GM18909 (cell line): ENCODE results near the gene OR4F6.

Experiments used
- ATAC-seq: cut with Tn5 transposase; IDR thresholded peaks from one replicate; pipeline ENCODE4 v1.9.1; 2021; ENCODE audit warnings: mild to moderate bottlenecking; ENCODE audit not compliant: unreplicated experiment, poor library complexity

The OR4F6 gene

DNA sequence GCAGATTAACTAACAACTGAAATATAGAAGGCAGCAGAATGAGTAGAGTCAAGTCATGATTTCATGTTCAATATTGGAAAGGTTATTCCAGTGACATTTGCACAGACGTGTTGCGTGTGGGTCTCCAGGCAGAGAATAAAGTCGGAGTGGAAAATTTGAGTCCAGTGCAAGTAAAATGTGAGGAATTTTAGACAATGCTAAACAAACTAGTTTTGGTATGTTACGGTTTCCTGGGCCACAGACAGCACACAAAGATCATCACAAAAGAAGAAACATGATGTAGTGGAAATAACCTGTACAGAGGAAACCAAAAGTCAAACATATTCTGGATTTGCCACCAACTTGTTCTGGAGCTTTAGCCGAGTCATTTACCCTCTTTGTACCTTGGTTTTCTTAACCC, 367 bp downstream of the OR4F6 start:
- no peak for ATAC-seq

DNA sequence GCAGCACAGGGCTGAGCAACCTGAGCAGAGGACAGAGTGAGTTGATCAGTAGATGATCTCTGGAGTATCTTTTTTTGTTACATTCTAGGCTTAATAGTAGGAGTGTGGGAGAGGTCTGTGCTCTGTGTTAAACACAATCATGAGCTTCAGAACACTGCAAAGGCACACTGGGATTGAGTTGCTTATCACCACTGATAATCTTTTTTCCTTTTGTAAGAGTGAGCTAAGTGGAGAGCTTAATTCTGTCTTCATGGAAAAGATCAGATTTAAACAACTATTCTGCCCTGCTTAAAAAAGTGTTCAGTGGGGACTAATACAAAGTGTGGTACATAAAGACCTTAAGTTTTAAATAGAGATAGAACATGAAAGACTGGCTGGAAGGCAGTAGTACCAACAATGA, 1.1 kb downstream of the OR4F6 start:
- ATAC-seq = no peak

DNA sequence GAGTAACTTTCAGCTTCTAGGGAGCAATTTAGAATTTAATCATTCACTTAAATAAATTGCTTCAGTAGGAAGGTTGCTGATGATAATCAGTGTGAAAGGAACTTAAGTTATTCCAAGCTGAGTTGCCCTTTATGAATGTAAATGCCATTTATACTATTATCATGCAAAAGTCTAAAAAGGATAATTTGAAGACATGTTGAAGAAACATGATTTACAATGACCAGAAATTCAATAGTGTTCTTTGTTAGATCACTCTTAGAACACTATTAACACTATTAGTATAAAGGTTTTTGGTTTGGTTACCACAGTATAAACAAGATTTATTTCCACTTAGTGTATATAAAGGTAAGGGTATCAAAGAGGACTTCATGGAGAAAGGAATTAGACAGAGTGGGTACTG, 1.6 kb downstream of the OR4F6 start:
- ATAC-seq = no peak

DNA sequence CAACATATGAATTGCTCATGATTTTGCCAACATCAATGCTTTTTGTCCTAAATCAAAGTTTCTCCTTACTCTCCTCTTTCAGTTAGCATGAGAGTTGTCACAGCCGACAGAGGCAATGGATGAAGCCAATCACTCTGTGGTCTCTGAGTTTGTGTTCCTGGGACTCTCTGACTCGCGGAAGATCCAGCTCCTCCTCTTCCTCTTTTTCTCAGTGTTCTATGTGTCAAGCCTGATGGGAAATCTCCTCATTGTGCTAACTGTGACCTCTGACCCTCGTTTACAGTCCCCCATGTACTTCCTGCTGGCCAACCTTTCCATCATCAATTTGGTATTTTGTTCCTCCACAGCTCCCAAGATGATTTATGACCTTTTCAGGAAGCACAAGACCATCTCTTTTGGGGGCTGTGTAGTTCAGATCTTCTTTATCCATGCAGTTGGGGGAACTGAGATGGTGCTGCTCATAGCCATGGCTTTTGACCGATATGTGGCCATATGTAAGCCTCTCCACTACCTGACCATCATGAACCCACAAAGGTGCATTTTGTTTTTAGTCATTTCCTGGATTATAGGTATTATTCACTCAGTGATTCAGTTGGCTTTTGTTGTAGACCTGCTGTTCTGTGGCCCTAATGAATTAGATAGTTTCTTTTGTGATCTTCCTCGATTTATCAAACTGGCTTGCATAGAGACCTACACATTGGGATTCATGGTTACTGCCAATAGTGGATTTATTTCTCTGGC, 2.5 kb downstream of the OR4F6 start:
- ATAC-seq = no peak

DNA sequence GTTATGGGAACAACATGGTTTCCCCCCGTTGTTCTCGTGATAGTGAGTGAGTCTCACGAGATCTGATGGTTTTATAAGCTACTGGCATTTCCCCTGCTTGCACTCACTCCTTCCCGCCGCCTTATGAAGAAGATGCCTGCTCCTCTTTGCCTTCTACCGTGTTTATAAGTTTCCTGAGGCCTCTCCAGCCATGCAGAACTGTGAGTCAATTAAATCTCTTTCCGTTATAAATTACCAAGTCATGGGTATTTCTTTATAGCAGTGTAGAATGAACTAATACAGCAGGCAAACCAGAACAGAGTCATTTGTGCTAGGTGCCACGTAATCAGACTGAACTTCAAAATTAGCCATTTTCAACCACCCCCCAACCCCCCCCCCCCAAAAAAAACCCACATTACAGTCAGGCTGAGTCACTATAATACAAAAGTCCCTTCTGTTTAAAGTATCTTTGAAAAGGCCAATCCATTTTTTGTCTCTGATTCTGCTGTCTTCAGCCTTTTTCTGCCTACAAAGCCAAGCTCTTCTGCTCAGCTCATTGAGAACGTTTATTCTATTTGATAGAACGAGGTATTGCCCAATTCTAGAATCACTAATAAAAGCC, 4.1 kb downstream of the OR4F6 start:
- ATAC-seq = no peak

DNA sequence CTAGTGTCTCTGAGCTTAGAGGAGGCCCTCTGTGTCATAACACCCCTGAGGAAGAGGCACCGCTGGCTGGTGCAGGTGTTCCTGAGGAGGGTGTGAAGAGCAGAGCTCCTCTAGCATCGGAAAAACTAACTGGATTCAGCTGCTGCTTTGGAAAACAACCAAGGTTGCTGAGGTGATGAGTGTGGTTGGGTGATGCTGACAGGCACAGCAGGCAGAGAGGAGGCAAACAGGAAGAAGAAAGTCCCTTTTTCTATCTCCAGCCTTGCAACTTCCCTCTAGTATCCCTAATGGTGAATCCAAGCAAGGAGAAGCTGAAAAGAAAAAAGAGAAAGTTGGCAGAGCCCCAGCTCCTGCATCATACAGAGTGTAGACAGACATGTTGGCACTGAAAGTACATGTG, 4.9 kb downstream of the OR4F6 start:
- ATAC-seq = no peak

DNA sequence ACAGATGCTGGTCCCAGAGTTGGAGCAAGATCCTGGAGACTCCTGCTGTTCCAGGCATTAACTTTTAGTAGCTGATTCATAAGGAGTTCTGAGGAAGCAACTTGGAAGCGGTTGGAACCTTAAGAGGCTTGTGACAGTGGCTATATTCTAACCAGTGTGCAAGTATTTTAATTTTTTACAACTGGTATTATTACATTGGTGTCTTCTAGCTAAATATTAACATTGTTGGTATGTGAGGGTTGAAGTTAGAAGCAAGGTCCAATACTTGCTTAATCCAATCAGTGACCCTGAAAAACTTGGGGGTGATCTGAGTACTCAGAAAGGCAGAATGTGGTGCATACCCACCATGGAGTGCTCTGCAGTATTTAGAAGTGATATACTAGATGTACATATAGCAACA, 7.1 kb downstream of the OR4F6 start:
- no peak for ATAC-seq

DNA sequence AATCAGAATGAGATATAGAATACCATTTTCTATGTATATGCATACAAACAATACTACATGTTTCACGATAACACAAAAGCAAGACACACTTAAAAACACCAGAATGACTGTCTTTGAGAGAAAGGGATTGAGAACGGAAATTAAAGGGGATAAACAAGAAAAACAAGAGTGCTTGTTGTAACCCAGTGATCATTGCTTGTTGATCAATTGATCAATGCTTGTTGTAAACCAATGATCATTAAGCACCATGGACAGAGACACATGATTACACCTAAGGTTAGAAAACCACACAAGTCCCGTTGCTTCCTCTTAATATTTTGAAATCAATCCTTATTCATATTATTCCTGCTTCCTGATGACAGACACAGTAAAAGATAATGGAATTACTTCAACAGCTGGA, 7.6 kb downstream of the OR4F6 start:
- ATAC-seq = no peak

DNA sequence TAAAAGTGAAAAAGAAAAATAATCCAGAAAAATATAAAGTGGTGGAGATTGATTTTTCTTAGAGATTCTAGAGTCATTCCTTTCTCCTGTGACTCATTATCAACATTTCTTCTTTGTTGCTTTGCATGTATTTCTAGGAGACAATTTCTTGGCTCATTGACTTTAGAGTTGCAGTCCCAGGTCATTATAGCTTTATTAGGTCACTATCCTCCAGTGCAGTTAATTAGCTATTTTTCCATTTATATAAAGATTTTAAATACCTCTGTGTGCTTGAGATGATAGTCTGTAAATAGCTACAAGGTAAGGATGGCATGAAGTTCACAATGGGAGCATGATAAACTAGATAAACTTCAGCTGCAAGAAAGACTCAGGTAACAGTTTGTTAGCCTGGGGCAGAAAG, 8.6 kb downstream of the OR4F6 start, which contains the start of gene OR4F15:
Gene OR4F15 (plus strand): TSS at position 301 of the 400 bp plus-strand sequence. CDS start 5,985 bp downstream, outside the sequence.
- no peak for ATAC-seq

DNA sequence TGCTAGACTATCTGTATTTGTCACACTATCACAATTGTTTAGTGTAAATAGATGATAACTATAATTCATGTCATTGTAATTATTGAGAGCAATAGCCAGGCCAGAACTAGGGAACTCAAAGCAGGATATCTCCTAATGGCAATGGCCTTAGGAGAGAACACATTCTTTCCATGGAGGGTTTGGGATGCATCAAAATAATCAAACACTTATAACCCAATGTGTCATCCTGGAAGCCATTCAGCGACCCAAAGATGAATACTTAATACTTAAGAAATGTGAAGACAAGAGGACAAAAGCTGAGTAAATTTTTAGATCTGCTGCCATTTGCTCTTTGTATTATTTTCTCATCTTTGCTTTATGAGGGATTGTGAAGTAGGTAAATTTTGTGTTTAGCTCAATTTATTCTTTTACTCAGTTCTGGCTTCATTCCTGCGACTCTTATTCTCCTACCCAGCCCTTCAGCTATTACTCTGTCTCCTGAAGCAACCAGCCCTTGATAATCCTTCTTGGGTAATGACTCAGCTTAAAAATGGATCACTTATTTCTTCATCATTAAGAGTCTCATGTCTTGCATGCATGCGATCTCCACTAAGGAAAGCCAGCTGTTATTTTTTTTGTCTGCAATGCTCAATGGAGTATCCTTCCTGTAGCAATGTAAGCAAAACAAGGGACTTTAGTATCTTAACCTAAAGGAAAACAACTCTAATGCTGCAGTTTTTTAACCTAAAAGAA, 10.7 kb downstream of the OR4F6 start:
- ATAC-seq = no peak

DNA sequence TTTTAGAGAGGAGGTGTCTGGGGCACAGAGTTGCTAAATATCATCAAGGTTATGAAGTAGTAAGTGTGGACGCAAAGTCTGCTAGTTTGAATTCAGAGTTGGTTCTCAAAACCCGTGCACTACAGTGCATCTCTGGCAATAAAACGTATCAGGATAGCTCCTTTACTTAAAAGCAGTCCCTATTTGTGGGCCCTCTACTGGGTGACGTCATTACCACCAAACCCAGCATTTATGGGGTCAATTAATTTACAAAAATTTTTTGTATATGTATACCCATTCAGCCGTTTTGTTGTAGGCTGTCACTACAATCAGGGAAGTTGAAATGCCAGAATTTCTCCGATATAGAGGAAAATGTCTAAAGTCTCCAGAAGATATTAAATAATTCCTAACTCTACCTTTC, 17.5 kb downstream of the OR4F6 start:
- no peak for ATAC-seq

DNA sequence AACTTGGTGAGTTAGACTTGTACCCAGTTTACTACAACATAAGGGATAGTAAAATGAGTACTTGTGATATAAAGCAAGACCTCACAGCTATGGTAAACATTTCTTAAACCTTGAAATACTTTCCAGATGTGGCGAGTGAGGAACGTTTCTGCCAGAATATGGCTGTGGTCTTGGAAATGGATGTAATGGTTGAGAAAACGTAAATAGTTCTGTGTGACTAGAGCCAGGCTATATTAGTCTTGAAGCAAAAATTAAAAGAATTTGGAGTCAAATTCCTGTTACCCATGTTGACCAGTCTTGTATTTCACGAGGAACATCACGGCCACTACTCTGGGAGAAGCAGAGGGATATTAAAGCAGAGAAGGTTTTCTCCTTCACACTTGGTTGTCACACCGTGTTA, 23.9 kb downstream of the OR4F6 start:
- ATAC-seq = no peak

DNA sequence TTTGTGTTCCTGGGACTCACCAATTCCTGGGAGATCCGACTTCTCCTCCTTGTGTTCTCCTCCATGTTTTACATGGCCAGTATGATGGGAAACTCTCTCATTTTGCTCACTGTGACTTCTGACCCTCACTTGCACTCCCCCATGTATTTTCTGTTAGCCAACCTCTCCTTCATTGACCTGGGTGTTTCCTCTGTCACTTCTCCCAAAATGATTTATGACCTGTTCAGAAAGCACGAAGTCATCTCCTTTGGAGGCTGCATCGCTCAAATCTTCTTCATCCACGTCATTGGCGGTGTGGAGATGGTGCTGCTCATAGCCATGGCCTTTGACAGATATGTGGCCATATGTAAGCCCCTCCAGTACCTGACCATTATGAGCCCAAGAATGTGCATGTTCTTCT, 25.5 kb downstream of the OR4F6 start:
- ATAC-seq = no peak

DNA sequence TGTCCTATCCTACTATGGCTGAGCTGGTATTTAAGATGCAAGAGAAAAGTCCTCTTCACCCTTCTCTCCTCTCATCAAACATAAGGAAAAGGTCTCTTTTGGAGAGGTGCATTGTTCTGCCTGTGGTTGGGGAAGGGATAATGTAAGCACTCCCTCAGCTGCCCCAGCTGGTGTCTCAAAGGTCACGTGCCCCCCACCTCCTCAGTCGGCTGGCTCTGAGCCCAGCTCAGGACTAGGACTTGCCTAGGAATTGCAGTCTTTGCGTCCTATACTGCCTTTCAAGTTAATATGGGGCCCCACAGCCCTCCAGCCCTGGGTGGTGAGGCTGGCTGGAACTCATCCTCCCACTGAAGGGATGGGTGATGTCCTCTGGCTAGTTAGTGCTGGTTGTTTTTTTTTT, 38.3 kb downstream of the OR4F6 start:
- ATAC-seq = no peak

DNA sequence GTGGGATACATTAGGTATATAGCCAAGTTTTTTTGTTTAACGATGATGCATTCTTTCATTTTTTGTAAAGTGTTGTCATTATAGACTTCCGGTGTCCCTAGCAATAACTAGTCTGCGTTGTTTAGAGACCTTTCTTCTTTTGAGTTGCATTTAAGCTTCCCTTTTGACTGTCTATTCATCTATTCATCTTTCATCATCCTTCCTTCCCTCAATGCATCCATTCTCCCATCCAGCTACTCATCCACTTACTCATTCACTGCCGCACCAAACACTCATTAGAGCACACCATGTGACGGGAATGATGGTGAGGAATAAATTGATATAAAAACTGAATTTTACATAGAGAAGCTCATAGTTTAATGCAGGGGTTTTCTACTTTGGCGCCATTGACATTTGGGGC, 41.6 kb downstream of the OR4F6 start:
- ATAC-seq = no peak

DNA sequence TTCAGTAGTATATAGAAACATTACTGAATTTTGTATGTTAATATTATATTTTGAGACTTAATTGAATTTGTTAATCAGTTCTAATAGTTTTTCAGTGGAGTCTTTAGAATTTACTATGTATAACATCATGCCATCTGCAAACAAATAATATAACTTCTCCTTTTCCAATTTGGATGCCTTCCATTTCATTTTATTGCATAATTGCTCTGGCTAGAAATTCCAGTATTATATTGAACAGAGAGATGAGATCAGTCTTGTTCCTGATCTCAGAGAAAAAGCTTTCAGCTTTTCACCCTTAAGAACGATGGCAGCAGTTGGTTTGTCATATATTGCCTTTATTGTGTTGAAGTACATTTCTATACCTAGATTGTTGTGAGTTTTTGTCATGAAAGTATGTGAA, 49.0 kb downstream of the OR4F6 start:
- ATAC-seq = no peak
